ENCODE data around the gene CHRNB4.

Gene CHRNB4

DNA sequence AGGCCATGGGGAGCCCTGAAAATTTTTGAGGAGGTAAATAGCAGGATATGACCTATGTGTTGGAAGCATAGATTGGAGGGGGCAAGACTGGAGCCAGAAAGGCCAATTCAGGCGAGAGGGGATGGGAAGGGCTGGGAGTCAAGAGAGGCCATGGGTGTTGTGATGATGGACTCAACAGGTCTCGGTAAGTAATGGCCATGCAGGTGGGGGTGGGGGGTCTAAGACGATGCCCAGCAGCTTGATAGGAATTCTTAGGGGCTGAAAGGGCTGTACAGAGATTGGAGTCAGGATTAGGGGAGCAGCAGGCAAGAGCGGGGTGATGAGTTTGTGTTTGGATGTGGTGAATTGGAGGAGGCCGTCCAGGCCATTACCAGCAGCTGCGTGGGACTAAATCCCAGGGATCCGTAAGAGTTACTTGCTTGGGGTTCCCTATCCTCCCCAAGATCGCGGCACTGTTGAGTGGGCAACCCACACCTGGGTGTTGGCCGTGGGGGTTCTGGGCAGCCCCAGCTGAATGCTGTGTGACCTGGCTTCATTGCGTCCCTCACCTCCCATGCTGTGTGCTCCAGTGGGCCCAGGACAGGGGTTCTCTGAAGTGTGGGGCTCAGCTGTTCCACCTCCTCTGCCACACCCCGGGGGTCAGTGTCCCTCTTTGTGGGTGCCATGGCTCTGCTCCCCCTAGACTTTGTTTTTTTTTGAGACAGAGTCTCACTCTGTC, 41.8 kb upstream of the CHRNB4 start:
- H3K4me3 ChIP-seq (ENCODE audit: control insufficient read depth, low read depth, low read length), result no peak overlapping the region
- no peak for DNase-seq (ENCODE audit: low read depth)

GRCh38 chr15:78682004-78682651, 41.1 kb upstream of the CHRNB4 start:
- no peak for DNase-seq (ENCODE audit: low read depth)
- no peak for TF ChIP-seq CTCF (IDR thresholded peaks at IDR 0.05; ENCODE audit: control insufficient read depth, insufficient read depth, low read depth, low read length, missing control alignments)
- H3K4me3 ChIP-seq (ENCODE audit: control insufficient read depth, low read depth, low read length), result no peak overlapping the region

More for the DNA sequence above, 41.8 kb upstream of the CHRNB4 start:
- TF ChIP-seq CTCF (IDR thresholded peaks at IDR 0.05; ENCODE audit: control insufficient read depth, insufficient read depth, low read depth, low read length, missing control alignments), result no peak

GRCh38 chr15:78681281-78682003, 40.4 kb upstream of the CHRNB4 start:
- no peak overlapping the region for H3K4me3 ChIP-seq (ENCODE audit: control insufficient read depth, low read depth, low read length)
- no peak for TF ChIP-seq CTCF (IDR thresholded peaks at IDR 0.05; ENCODE audit: control insufficient read depth, insufficient read depth, low read depth, low read length, missing control alignments)
- no peak for DNase-seq (ENCODE audit: low read depth)

- TF ChIP-seq CTCF (IDR thresholded peaks at IDR 0.05; ENCODE audit: control insufficient read depth, insufficient read depth, low read depth, low read length, missing control alignments), result no peak
- no peak overlapping the region for H3K4me3 ChIP-seq (ENCODE audit: control insufficient read depth, low read depth, low read length)
- DNase-seq (ENCODE audit: low read depth), result no peak
Observed at GRCh38 chr15:78680431-78681075, 39.5 kb upstream of the CHRNB4 start.

- TF ChIP-seq CTCF (IDR thresholded peaks at IDR 0.05; ENCODE audit: control insufficient read depth, insufficient read depth, low read depth, low read length, missing control alignments), result no peak
- H3K4me3 ChIP-seq (ENCODE audit: control insufficient read depth, low read depth, low read length), result no peak overlapping the region
- DNase-seq (ENCODE audit: low read depth), result no peak
Observed at GRCh38 chr15:78679089-78679511, 38.1 kb upstream of the CHRNB4 start.

- TF ChIP-seq CTCF (IDR thresholded peaks at IDR 0.05; ENCODE audit: control insufficient read depth, insufficient read depth, low read depth, low read length, missing control alignments), result no peak
- H3K4me3 ChIP-seq (ENCODE audit: control insufficient read depth, low read depth, low read length), result no peak overlapping the region
- no peak for DNase-seq (ENCODE audit: low read depth)
Observed at GRCh38 chr15:78676424-78677110, 35.6 kb upstream of the CHRNB4 start.
